RPMI8226 (cell line): ENCODE measurements around the gene DNAH9.
"Not testable (repeated sequence)": the region's sequence is repeated elsewhere in the genome, so short reads cannot be mapped to it uniquely, and the experiment has no call there.

Source experiments
- DNase-seq: peaks from one replicate; pipeline ENCODE4 v3.0.0-alpha.2; 2015

DNAH9 gene

DNA sequence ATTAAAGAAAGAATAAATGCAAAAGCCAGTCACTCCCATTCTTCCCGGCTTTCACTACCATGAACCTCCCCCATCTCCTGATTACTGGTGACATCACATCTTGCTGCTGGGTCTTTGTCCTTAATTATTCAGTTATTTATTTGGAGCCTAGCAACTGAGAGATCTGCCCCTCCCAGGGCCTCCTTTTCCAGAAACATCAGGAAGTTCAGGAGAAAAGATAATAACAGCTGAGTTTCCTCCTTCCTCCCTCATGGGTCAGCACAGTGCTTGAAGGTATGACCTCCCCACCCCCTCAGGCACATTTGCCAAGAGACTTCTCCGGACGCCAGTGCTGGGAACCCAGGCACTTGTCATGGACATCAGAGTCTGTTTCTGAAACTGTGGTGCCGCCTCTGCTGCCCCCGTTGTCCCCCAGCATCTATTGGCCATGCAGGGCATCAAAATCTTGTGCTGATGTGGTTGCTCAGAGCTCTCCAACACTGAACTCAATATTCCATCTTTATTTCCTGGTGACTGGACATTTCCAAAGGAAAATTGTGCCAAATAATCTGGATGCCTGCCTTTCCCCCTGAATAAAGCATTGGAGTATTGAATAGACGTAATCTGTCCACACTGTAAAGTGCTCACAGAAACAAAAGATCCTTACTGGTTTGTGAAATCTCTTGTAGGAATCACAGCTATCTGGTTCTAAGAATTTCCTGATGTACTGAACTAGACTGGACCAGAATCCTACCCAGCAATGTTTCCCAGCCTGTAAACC lies 327.2 kb downstream of the DNAH9 start:
- no peak for DNase-seq

DNA sequence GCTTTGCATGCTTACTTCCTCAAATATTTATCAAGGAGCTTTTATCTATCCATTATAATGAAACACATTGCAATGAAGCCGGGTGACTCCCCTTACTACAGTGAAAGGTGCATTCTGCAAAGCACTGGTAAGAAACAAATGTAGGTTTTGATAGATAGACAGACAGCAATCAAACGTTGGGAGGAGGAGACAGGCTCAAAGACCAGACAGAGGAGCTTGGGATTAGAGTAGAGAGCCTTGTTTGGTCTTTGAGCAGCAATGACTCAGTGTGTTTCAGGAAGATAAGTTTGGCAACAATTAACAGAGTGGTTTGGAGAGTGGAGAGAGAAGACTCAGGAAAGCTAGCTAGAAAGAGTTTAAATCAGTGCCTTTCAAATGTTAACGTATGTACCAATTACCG lies 330.2 kb downstream of the DNAH9 start:
- DNase-seq, result no peak

- DNase-seq, result no peak
Observed at GRCh38 chr17:11932337-11932898, 334.1 kb downstream of the DNAH9 start.

GRCh38 chr17:11935734-11936406 lies 337.6 kb downstream of the DNAH9 start:
- peak; percentile 43 for DNase-seq

- DNase-seq, result no peak
Observed at GRCh38 chr17:11940904-11941303, 342.6 kb downstream of the DNAH9 start.

GRCh38 chr17:11943086-11943485 lies 344.8 kb downstream of the DNAH9 start:
- not testable (repeated sequence) for DNase-seq

DNA sequence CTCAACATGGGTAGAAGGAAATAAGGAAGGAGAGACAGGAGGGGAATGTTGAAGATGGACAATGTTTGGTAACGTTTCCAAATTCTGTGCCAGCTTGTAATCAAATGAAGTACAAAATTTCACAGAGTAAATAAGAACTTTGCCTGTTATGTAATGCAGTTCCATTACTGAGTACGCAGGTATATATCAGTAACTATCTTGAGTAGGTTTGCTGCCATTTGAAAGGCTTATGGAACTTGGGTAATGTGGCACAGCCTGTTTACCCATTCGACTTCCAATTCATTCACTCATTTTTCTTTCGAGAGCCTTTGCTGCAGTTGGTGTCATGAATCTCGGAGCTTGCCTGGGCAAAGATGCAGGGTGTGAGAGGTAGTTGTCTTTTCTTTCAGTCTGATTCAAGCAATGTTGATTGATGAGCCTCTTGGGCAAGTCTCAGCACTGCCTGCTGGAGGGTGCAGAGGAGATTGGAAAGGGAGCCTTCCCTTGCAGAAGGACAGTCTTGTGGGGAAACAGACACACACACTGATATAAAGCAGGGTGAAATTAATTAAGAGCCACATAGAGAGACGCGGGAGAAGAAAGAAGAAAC lies 345.6 kb downstream of the DNAH9 start:
- DNase-seq, result no peak

DNA sequence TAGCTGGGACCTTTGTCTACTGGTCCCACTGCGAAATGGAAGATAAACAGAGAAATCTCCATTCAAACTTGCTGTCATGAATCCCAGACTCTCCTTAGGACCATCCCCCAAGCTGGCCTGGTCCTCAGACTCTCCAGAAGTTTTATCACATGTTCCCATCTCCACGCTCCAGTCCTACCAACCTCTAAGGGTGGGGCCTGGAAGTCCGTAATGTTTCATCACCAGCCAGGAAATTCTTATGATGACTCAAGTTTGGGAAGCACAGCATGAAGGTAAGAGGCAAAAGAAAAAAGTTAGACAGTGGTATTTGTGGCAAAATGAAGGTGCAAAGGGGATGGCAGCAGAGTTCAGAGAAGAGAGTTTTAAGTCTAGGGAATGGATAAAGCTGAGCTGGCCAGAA lies 346.3 kb downstream of the DNAH9 start:
- no peak for DNase-seq

- DNase-seq, result no peak
Observed at GRCh38 chr17:11948789-11949188, 350.5 kb downstream of the DNAH9 start.

DNA sequence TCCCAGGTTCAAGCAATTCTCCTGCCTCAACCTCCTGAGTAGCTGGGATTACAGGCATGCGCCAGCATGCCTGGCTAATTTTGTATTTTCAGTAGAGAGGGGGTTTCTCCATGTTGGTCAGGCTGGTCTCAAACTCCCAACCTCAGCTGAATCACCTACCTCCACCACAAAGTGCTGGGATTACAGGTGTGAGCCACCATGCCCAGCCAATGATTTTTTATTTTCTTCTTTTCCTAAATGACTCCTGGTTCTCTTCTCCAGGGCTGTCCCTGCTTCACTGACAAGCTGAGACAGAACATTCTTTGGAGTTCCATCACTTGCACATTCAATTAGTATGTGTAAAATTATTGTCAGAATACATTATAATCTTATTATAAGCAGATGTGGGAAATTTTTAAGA lies 351.3 kb downstream of the DNAH9 start:
- not testable (repeated sequence) for DNase-seq

DNA sequence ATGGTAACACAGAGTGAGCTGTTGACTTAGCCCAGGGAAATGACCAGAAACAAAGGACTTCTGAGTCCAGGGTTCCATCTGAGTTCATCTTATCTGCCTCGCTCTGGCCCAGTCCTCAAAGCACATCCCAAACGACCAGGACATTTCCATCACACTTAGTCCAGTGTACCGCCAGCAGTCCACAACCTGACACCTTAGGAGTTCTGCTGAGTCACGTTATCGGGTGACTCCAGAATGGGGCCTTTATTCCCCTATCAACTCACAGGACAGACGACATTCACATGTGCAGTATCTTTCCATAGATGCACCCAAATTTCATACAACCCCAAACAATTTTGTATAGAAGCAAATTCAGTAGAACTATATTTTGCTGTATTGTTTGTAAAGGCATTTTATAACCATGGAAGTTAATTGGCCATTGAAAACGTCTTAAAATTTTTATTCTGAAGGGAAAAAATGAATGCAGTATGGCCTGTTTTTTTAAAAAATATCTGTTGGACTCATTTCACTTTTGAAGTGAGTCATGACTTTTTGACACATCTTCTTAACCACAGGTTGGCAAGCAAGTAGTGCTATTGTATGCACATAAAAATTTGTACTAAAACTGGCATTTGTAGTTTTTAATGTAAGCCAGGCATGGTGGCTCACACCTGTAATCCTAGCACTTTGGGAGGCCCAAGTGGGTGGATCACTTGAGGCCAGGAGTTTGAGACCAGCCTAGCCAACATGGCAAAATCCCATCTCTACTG lies 352.7 kb downstream of the DNAH9 start:
- no peak for DNase-seq

- no peak for DNase-seq
Observed at GRCh38 chr17:11952610-11953009, 354.3 kb downstream of the DNAH9 start.

DNA sequence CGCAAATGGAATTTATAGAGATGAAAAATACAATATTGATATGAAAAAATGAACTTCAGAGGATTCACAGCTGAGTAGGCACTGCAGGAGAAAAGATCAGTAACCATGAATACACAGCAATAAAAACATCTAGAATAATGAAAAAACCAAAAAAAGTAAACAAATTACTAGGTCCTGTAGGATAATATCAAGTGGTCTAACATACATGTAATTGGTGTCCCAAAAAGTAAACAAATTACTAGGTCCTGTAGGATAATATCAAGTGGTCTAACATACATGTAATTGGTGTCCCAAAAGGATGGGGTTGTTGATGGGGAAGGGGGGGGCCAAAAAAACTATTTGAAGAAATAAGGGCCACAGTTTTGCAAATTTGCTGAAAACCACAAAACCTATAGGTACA lies 355.7 kb downstream of the DNAH9 start:
- DNase-seq, result no peak

DNA sequence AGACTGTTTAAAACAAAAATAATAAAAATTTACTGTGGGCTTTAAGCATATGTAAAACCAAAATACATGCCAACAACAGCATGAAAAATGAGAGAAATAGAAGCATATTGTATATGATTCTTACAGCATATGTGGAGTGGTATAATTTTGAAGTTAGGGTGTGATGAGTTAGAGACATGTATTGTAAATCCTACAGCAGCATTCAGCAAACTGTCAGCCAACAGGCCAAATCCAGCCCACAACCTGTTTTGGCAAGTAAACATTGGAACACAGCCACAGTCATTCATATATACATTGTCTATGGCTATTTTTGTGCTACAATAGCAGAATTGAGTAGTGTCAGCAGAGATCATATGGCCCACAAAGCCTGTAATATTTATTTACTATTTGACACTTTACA lies 356.7 kb downstream of the DNAH9 start:
- no peak for DNase-seq

GRCh38 chr17:11969565-11969964 lies 371.3 kb downstream of the DNAH9 start:
- no peak for DNase-seq

DNA sequence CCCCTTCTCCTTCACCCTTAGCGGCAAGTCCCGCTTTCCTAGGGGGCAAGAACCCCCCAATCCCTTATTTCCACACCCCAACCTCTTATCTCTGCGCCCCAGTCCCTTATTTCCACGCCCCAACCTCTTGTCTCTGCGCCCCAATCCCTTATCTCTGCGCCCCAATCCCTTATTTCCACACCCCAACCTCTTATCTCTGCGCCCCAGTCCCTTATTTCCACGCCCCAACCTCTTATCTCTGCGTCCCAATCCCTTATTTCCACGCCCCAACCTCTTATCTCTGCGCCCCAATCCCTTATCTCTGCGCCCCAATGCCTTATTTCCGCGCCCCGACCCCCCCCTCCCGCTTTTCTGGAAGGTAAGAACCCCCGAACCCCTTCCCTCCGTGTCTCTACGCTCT lies 374.5 kb downstream of the DNAH9 start:
- not testable (repeated sequence) for DNase-seq

DNA sequence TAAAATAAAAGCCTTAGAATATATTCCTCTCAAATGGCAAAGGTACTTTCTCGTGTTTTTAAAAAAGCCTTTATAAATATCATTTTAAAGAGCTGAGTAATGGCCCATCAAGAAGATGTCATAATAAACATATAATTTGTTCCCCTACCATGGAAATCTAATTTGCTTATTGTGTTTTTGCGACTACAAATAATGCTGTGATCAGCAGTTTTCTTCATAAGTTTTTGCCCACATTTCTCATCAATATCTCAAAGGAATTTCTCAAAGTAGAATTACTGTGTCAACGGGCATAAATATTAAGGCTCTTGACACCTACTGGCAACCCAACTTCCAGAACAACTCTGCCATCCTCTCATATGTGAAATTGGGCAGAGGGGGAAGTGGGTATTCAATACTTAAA lies 381.5 kb downstream of the DNAH9 start:
- DNase-seq, result no peak

- DNase-seq, result no peak
Observed at GRCh38 chr17:11980813-11981212, 382.5 kb downstream of the DNAH9 start.

- no peak for DNase-seq
Observed at GRCh38 chr17:11981862-11982261, 383.6 kb downstream of the DNAH9 start.

- no peak for DNase-seq
Observed at GRCh38 chr17:11986179-11986941, 388.1 kb downstream of the DNAH9 start.

GRCh38 chr17:11986942-11987329 lies 388.7 kb downstream of the DNAH9 start:
- DNase-seq, result no peak

DNA sequence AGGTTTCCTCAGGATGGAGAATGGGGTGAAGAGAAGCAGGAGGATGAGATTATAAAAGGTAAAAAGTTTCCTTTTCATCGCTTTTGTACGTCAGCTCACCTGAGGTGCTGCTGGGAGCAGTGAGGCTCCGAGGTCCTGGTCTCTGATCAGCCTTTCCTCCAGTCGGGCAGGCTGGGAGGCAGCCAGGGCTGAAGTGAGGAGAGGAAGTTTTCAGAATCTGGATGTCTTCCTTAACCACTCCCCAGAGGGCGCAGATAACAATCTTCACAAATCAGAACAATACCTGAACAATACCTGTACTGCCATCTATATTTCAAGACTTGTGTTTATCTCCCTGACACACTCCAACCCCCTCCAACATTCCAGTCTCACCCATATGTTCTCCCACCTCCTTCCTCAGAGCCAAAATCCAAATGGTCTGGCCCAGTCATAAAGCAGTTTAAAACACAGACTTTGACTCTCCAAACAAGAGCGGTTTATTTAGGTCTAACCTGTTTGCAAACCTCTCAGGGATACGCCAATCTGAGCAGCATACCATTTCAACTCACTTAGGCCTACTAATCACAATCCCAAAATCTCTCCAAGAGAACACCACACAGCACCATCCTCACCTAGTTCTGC lies 392.2 kb downstream of the DNAH9 start:
- DNase-seq, result no peak
